Measurements from ENCODE around the gene RAE1. TPM values are rescaled to one million over a fixed set of nuclear protein-coding genes. Genes with fewer than 3 reads are reported as not detected.
"Not testable (repeated sequence)": the region's sequence is repeated elsewhere in the genome, so short reads cannot be mapped to it uniquely, and the experiment has no call there.

The RAE1 gene
- total RNA-seq, 3 donors from 2014 or later (not counting 1 experiment from before 2014, with no cell fraction given), result 50.3 to 66.8 (median 52.5) TPM

- no peak overlapping the region for H3K4me3 ChIP-seq (ENCODE audit: low read length)
- 72% methylated on average over 17 of the region's 17 CpGs for WGBS (ENCODE audit: insufficient coverage)
- DNase-seq (no peak), ATAC-seq (peak in 1 of 3 donors; percentile 23)
- TF ChIP-seq CTCF (IDR thresholded peaks at IDR 0.05), result no peak
- H3K36me3 Mint-ChIP-seq, result no peaks in the 10 kb centered on the region
- no peaks in the 10 kb centered on the region for H3K9me3 ChIP-seq (ENCODE audit: control insufficient read depth, insufficient read depth, low read length)
- intact Hi-C loops (cut with micrococcal nuclease), result no loop called here
- H3K27me3 Mint-ChIP-seq (ENCODE audit: low read depth in 2 of 2), result no peaks in the 10 kb centered on the region
- H3K4me1 Mint-ChIP-seq, result peaks cover 13 to 28% of the 10 kb centered on the region in 2 donors
- H3K4me1 ChIP-seq (ENCODE audit: control insufficient read depth, insufficient read depth, low read length), result peaks cover 7% of the 10 kb centered on the region
- H3K27ac Mint-ChIP-seq, result no peak overlapping the region
- no peaks in the 10 kb centered on the region for H3K9me3 Mint-ChIP-seq
- no peaks in the 10 kb centered on the region for H3K36me3 ChIP-seq (ENCODE audit: control insufficient read depth, insufficient read depth, low read length)
- peak overlapping the region; percentile 15 for H3K4me3 Mint-ChIP-seq
- H3K27ac ChIP-seq (ENCODE audit: low read length), result no peak overlapping the region
- H3K27me3 ChIP-seq (ENCODE audit: control insufficient read depth, insufficient read depth, low read length), result no peaks in the 10 kb centered on the region
These were observed 67.0 kb downstream of the RAE1 start for GRCh38 chr20:57417830-57418780.

DNA sequence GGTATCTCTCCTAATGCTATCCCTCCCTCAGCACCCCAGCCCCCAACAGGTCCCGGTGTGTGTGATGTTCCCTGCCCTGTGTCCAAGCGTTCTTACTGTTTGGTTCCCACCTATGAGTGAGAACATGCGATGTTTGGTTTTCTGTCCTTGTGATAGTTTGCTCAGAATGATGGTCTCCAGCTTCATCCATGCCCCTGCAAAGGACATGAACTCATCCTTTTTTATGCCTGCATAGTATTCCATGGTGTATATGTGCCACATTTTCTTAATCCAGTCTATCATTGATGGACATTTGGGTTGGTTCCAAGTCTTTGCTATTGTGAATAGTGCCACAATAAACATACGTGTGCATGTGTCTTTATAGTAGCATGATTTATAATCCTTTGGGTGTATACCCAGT lies 68.4 kb downstream of the RAE1 start:
- intact Hi-C loops (cut with micrococcal nuclease), result not testable (repeated sequence)

DNA sequence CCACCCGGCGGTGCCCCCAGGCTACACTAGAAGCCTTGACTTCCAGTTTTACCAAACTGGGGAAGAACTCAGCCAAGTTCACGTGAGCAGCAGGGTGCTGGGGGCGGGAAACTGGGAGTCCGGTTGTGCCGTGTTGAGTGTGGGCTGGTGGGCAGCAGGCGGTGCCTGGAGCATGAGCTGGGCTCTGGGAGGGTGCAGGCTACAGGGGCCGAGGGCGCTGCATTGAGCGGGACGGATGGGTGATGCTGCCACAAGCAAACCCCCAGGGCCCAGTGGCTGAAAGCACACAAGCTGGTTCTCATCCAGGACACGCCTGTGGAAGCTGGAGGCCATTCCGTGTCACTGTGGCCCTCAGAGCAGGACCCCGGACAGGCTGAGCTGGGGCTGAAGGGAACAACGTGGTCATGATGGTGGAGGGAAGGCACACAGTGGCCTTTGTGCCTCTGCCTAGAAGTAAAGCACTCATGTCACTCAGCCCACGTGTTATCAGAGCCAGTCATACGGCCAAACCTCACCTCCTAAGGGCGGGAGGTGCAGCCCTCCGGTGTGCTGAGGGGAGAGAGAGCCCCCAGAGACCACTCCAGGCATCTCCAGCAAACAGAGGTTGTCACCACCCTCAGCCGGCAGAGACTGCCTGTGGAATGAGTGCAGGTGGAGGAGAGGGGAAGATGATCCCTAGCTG lies 69.7 kb downstream of the RAE1 start:
- Histone ChIP-seq H3K4me3 (ENCODE audit: low read length) (no peak overlapping the region), H3K36me3 (ENCODE audit: control insufficient read depth, insufficient read depth, low read length) (no peaks in the 10 kb centered on the region), H3K27me3 (ENCODE audit: control insufficient read depth, insufficient read depth, low read length) (no peaks in the 10 kb centered on the region), H3K4me1 (ENCODE audit: control insufficient read depth, insufficient read depth, low read length) (peaks cover 15% of the 10 kb centered on the region), H3K9me3 (ENCODE audit: control insufficient read depth, insufficient read depth, low read length) (no peaks in the 10 kb centered on the region), H3K27ac (ENCODE audit: low read length) (no peak overlapping the region)
- no peaks in the 10 kb centered on the region for H3K9me3 Mint-ChIP-seq
- H3K27ac Mint-ChIP-seq, result no peak overlapping the region
- DNase-seq (no peak), ATAC-seq (no peak)
- TF ChIP-seq CTCF (IDR thresholded peaks at IDR 0.05), result no peak
- H3K4me3 Mint-ChIP-seq, result no peak overlapping the region
- H3K36me3 Mint-ChIP-seq, result no peaks in the 10 kb centered on the region
- H3K27me3 Mint-ChIP-seq (ENCODE audit: low read depth in 2 of 2), result no peaks in the 10 kb centered on the region
- WGBS (ENCODE audit: insufficient coverage), result 83% methylated on average over 20 of the region's 20 CpGs
- intact Hi-C loops (cut with micrococcal nuclease), result no loop called here
- H3K4me1 Mint-ChIP-seq, result peaks cover 13 to 30% of the 10 kb centered on the region in 2 donors

More for the DNA sequence above, 68.4 kb downstream of the RAE1 start:
- H3K9me3 ChIP-seq (ENCODE audit: control insufficient read depth, insufficient read depth, low read length); H3K4me1 ChIP-seq (ENCODE audit: control insufficient read depth, insufficient read depth, low read length); H3K36me3 ChIP-seq (ENCODE audit: control insufficient read depth, insufficient read depth, low read length); H3K27ac ChIP-seq (ENCODE audit: low read length); H3K27ac Mint-ChIP-seq; H3K27me3 ChIP-seq (ENCODE audit: control insufficient read depth, insufficient read depth, low read length); H3K36me3 Mint-ChIP-seq; H3K9me3 Mint-ChIP-seq; H3K4me3 ChIP-seq (ENCODE audit: low read length); DNase-seq; H3K27me3 Mint-ChIP-seq (ENCODE audit: low read depth in 2 of 2); H3K4me3 Mint-ChIP-seq; ATAC-seq: not testable (repeated sequence)
- WGBS (ENCODE audit: insufficient coverage), result 89% methylated on average over 3 of the region's 4 CpGs
- H3K4me1 Mint-ChIP-seq, result peaks cover 13 to 27% of the 10 kb centered on the region in 2 donors
